Smooth muscle cell (in vitro differentiated cells): Measurements from ENCODE around the gene CFAP61. TPM values are rescaled to one million over a fixed set of nuclear protein-coding genes. Genes with fewer than 3 reads are reported as not detected.

Source experiments
- DNase-seq: peaks from one replicate; lab custom pipeline; 2025; ENCODE audit not compliant: unreplicated experiment; lab: John Stamatoyannopoulos, UW
- H2AFZ ChIP-seq: fragments of 200-600 bp; sonication (generic); 2 replicates; pipeline ENCODE4 v1.6.0; 2016; ENCODE audit warnings: antibody characterized with exemption, low read depth, mild to moderate bottlenecking
- H3F3A ChIP-seq: fragments of 200-600 bp; sonication (generic); 2 replicates; pipeline ENCODE4 v1.6.0; 2017; ENCODE audit warnings: antibody characterized with exemption, low read depth
- H3K27ac ChIP-seq: fragments of 200-600 bp; sonication (generic); 2 replicates; pipeline ENCODE4 v1.5.1; 2016; ENCODE audit warnings: low read depth, mild to moderate bottlenecking
- H3K27me3 ChIP-seq: fragments of 200-600 bp; sonication (generic); 2 replicates; pipeline ENCODE4 v1.6.1; 2016; ENCODE audit warnings: low read depth, mild to moderate bottlenecking
- H3K36me3 ChIP-seq: fragments of 200-600 bp; sonication (generic); 2 replicates; pipeline ENCODE4 v1.5.1; 2016; ENCODE audit warnings: low read depth
- H3K4me1 ChIP-seq: fragments of 200-600 bp; sonication (generic); 2 replicates; pipeline ENCODE4 v1.5.1; 2016; ENCODE audit warnings: low read depth
- H3K4me2 ChIP-seq: fragments of 200-600 bp; sonication (generic); 2 replicates; pipeline ENCODE4 v1.6.0; 2016; ENCODE audit warnings: mild to moderate bottlenecking
- H3K4me3 ChIP-seq: fragments of 200-600 bp; sonication (generic); 2 replicates; pipeline ENCODE4 v1.5.1; 2016; ENCODE audit warnings: mild to moderate bottlenecking
- H3K79me2 ChIP-seq: fragments of 200-600 bp; sonication (generic); 2 replicates; pipeline ENCODE4 v1.6.0; 2016; ENCODE audit warnings: low read depth, mild to moderate bottlenecking
- H3K9ac ChIP-seq: fragments of 200-600 bp; sonication (generic); 2 replicates; pipeline ENCODE4 v1.6.0; 2016; ENCODE audit warnings: low read depth
- H3K9me3 ChIP-seq: fragments of 200-600 bp; sonication (generic); replicated peaks from 2 replicates; pipeline ENCODE4 v1.5.1; 2016; ENCODE audit warnings: low read depth
- H4K20me1 ChIP-seq: fragments of 200-600 bp; sonication (generic); 2 replicates; pipeline ENCODE4 v1.6.0; 2016; ENCODE audit warnings: low read depth
- CTCF ChIP-seq: fragments of 200-600 bp; sonication (generic); IDR thresholded peaks from 2 replicates; pipeline ENCODE4 v1.5.1; 2017; ENCODE audit warnings: borderline replicate concordance, mild to moderate bottlenecking, antibody characterized with exemption; ENCODE audit not compliant: insufficient read depth, poor library complexity, severe bottlenecking
- WGBS: methylation state at CpG from one replicate; pipeline ENCODE4 v1.1.7; 2016; ENCODE audit warnings: low lambda C conversion rate; 5-methylcytosine and 5-hydroxymethylcytosine counted together
- polyA plus RNA-seq: library from polyadenylated mRNA; unstranded; fragments of >200 nt; fragmentation: Nextera tagmentation; extraction: Ambion mirVana; gene quantifications from 2 replicates; pipeline ENCODE4 v1.2.1, GENCODE V29; 2016
- total RNA-seq: library from RNA; depleted of rRNA; stranded (reverse); fragments of >200 nt; gene quantifications from 2 replicates; pipeline ENCODE4 v1.2.3, GENCODE V29; 2014

CFAP61 gene
- total and polyA plus RNA-seq, 2 experiments from 2014 or later: not detected

GRCh38 chr20:20031790-20032189, 20.5 kb upstream of the CFAP61 start:
- Histone ChIP-seq H2AFZ (no peak overlapping the region), H3K4me1 (no peaks in the 10 kb centered on the region), H3K79me2 (peaks cover 19% of the 10 kb centered on the region), H4K20me1 (peaks cover 26% of the 10 kb centered on the region), H3K4me3 (no peak overlapping the region), H3K9ac (no peak overlapping the region), H3F3A (peaks cover 11% of the 10 kb centered on the region), H3K9me3 (no peaks in the 10 kb centered on the region), H3K27me3 (no peaks in the 10 kb centered on the region), H3K4me2 (no peak overlapping the region), H3K27ac (no peak overlapping the region), H3K36me3 (peaks cover 34% of the 10 kb centered on the region)
- 92% methylated on average over 5 of the region's 5 CpGs for WGBS
- DNase-seq: no peak
- no peak for TF ChIP-seq CTCF

- Histone ChIP-seq H3K27ac (no peak overlapping the region), H3K4me1 (no peaks in the 10 kb centered on the region), H3K9ac (no peak overlapping the region), H4K20me1 (peaks cover 8% of the 10 kb centered on the region), H3K79me2 (no peaks in the 10 kb centered on the region), H3K27me3 (no peaks in the 10 kb centered on the region), H3F3A (peaks cover 14% of the 10 kb centered on the region), H3K36me3 (peaks cover 52% of the 10 kb centered on the region), H3K4me2 (no peak overlapping the region), H3K9me3 (no peaks in the 10 kb centered on the region), H2AFZ (no peak overlapping the region), H3K4me3 (no peak overlapping the region)
- WGBS: 80% methylated on average over 4 of the region's 4 CpGs
- DNase-seq: no peak
- TF ChIP-seq CTCF: no peak
Measured at GRCh38 chr20:20034486-20034885, 17.8 kb upstream of the CFAP61 start.

DNA sequence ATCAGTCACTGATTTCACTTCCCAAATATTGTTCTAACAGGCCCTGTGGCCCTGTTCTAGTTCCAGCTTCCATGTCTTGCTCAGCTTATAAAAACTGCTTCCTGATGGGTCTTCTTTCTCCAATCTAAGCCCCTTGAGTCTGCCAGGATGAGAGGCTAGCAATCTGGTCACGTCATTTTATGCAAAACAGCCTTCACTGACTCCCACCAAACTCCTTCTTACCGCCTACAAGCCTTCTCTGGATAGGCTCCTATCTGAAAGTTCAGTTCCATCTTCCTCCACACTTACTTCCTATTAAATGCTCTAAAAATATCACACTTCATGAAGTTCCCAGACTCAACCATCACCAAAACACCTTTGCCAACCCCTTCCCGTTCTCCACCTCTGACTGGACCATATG, 15.6 kb upstream of the CFAP61 start:
- Histone ChIP-seq H3K4me2 (no peak overlapping the region), H3K9me3 (no peaks in the 10 kb centered on the region), H3K4me3 (no peak overlapping the region), H3F3A (peaks cover 14% of the 10 kb centered on the region), H3K79me2 (no peaks in the 10 kb centered on the region), H2AFZ (no peak overlapping the region), H4K20me1 (peaks cover 3% of the 10 kb centered on the region), H3K27ac (no peak overlapping the region), H3K4me1 (no peaks in the 10 kb centered on the region), H3K27me3 (no peaks in the 10 kb centered on the region), H3K36me3 (peaks cover 55% of the 10 kb centered on the region), H3K9ac (no peak overlapping the region)
- 96% methylated on average over 3 of the region's 3 CpGs for WGBS
- DNase-seq: no peak
- TF ChIP-seq CTCF: no peak

GRCh38 chr20:20037960-20038359, 14.4 kb upstream of the CFAP61 start:
- Histone ChIP-seq H3K9ac (no peak overlapping the region), H3K36me3 (peaks cover 52% of the 10 kb centered on the region), H3K4me3 (no peak overlapping the region), H3K79me2 (no peaks in the 10 kb centered on the region), H3K4me2 (no peak overlapping the region), H3K9me3 (no peaks in the 10 kb centered on the region), H3F3A (peaks cover 14% of the 10 kb centered on the region), H2AFZ (no peak overlapping the region), H3K4me1 (no peaks in the 10 kb centered on the region), H4K20me1 (no peaks in the 10 kb centered on the region), H3K27me3 (no peaks in the 10 kb centered on the region), H3K27ac (no peak overlapping the region)
- DNase-seq: no peak
- no peak for TF ChIP-seq CTCF
- WGBS: 80% methylated on average over 5 of the region's 5 CpGs
